SW480 (cell line): ENCODE data around the gene CXCL12.

Experiments
- DNase-seq: peaks from one replicate; pipeline ENCODE4 v3.0.0-alpha.2; 2016; ENCODE audit warnings: low spot score

The CXCL12 gene

DNA sequence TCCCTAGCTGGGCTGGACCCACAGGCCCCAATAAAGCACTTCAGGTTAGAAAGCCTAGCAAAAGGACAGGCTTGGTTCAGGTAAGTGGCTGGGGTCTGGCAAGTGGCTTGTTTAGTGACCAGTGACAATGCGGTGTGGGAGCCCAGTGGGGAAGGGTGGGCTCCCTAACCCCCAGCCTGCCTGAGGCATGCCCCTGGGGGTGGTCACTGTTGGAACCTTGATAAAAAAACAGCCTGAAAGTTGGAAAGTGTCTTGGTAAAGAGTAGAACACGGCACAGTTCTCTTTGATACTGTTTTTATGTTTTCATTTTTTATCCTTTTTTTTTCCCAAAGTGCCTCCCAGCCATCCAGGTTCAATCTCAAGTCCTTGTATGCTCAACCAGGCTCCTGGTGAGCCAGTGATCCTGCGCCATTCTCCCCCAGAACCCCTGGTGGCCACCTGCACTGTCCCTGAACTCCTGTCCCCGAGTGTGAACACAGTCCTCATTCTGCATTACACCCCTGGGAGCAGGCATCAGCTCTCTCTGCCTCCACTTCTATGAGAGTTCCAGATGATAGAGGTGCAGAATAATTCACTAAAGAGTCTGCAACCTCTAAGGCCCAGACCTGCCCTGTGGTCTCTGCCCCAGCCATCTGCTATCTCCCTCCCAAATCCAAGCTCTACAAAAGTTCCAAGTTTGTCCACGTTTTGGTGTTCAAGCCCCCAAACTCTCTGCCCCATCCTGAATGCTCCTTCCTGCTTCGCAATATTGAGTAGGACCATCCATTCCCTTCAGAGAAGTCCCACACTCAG lies 15.0 kb upstream of the CXCL12 start:
- DNase-seq: no peak

GRCh38 chr10:44398747-44399658 lies 14.1 kb upstream of the CXCL12 start:
- no peak for DNase-seq

DNA sequence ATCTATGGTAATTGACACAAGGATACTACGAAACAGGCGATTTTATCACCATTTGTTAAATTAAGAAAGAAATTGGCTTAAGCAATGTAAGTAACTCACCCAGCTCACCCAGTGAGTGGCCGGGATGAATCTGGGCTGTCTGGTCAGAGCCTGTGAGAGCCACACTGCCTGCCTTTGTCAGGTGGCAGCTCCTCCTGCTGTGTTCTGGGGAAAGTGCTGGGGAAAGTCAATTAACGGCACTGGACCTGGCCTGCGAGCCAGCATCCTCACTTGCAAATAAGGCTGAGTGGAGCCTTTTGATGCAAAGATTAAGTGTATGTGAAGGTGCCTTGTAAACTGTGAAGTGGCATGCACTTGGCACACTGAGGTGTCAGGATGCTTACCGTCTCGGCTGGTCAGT lies 13.4 kb upstream of the CXCL12 start:
- DNase-seq: no peak

DNA sequence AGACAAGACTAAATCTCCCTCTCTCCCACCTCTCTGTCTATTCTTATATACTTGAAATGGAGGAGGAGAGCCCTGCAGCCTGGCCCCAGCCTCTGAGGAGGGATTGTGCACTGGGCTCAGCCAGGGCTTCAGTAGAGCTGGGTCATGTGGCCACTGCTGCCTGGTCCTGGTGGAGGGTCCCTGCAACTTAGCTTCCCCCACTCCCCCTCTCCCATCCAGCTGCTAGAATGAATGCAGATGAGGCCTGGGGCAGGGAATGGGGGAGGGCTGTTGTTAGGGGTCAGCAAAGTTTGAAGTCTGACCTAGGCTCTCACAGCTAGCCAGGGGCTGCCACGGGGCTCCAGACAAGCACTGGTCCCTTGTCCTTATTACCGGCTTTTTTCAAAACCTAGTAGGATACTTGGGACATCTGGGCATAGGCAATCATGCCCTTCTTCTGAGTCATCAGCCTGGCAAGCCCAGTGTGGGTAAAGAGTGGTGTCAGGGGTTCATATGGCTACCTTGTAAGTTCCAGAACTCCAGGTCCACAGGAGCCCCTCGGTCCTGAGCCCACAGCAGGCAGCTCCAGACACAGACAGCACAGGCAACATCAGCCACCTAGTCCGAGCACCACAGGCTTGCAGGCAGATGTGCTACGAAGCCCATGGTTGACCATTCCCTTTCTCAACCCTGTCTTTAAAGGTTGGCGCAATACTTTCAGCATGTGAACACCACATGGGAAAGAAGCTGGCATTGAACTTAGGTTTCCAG lies 12.8 kb upstream of the CXCL12 start:
- DNase-seq: no peak

GRCh38 chr10:44396671-44397191 lies 11.8 kb upstream of the CXCL12 start:
- DNase-seq: no peak

DNA sequence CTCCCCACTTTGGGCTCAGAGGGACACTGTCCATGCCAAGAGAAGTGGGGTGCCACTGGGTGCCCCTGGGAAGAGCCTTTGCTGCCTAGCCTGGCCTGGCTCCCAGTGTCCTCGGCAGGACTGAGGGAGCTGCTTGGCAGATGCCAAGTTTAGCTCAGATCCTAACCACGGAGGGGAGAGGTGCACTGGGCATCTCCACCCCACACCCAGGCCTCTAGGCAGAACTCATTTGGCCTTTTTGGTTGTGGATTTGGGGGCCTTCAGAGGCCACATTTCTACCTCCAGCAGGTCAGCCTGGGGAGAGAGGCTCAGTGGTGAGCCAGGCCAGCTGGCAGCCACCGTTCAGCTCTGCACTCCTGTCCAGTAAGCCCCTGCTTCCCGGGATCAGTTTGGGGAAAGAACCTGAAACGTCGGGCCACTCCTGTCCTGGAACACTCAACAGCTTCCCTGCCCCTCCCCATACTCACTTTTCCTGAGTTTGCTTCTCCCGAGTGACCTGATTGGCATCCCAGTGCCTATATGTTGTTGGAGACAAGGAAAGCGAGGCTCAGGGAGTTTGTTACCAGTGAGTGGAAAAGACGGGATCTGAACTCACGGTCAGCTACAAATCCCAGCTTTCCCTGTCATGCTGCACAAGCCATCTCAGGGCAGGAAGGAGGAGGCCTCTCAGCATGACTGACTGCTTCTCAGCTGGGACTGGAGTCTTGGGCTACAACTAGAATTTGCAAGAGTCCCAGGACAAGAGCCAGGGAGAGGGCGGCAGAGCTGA lies 11.2 kb upstream of the CXCL12 start:
- no peak for DNase-seq

DNA sequence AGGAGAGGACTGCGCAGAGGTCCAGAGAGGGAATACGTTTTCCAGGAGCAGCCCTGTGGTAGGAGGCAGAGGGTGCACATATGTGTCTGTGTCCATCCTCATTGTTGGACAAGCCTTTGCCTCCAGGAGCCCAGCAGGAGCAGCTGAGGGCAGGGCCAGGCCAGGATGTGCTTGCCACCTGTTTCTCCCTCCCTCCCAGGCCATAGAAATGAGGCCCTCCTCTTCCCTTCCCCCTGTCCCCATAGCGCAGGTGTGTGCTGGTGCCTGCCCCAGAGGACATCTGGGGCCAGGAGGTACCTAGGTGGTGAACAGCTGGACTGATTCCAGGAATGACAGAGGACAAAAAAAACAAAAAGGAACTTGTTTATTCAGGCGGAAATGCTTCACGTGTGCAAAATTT lies 10.5 kb upstream of the CXCL12 start:
- no peak for DNase-seq

GRCh38 chr10:44394696-44395381 lies 9.9 kb upstream of the CXCL12 start:
- no peak for DNase-seq

- no peak for DNase-seq
These were observed 9.1 kb upstream of the CXCL12 start for GRCh38 chr10:44393834-44394547.

- DNase-seq: no peak
These were observed 8.2 kb upstream of the CXCL12 start for GRCh38 chr10:44393051-44393630.

GRCh38 chr10:44392420-44392819 lies 7.5 kb upstream of the CXCL12 start:
- DNase-seq: no peak

GRCh38 chr10:44391981-44392380 lies 7.1 kb upstream of the CXCL12 start:
- no peak for DNase-seq

DNA sequence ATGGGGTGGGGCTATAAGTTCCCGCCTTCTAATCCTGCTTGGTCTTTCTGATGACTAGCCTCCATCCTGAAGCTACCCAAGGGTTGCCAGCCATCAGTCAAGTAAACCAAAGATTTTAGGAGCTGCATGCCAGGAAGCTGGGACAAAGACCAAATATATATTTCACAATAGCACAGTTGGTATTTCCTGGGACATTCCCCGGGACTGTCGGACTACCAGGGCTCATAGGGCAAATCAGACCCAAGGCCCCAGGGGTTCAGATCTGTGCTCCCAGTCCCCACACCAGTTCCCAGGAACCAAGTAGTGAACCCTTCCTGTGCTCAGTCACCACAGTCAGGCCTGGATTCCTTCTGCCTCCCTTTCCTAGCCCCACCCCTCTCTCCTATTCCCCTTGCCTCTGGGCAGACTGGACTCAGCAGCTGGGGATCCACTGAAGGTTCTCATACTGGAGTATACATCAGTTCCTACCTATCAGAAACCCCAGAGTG lies 5.7 kb upstream of the CXCL12 start:
- DNase-seq: no peak

DNA sequence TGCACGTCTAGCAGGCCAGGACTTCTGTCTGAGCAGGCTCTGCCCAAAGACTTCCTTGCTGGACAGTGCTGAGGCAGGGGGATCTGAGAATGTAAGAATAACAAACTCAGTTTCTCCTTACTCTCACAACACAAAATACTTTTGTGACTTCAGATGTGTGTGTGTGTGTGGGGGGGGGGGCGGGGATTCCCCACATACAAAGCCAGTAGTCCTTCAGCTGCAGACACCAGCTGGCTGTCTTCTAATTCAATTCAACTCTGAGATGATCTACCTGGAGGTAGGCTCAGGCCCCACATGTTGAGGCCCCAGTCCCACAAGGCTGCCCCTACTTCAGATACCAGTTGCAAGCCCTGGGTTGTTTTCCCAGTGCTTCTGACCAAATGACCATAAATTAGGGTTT lies 4.7 kb upstream of the CXCL12 start:
- no peak for DNase-seq

- DNase-seq: no peak
These were observed 4.3 kb upstream of the CXCL12 start for GRCh38 chr10:44389150-44389549.

GRCh38 chr10:44388641-44389040 lies 3.7 kb upstream of the CXCL12 start:
- no peak for DNase-seq

DNA sequence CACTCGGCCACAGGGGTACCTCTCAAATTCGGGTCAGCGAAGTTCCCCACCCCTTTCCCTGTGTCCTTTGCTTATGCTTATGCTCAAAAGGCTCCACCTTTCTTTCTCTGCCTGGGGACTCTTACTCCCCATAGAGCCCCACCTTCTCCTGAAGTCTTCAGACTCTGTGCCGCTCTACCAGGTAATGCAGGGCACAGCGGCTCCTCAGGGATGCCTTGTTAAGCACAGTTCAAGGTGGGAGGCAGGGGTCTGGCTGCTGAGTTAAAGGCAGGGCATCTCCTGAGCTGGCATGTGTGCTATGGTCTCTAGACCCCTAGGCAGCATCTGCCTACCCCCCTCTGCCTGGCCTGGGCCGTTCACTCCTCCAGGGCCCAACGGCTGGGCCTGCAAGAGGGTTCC lies 3.0 kb upstream of the CXCL12 start:
- no peak for DNase-seq

- peak; percentile 27 for DNase-seq
These were observed 1.7 kb upstream of the CXCL12 start for GRCh38 chr10:44386546-44387052.

DNA sequence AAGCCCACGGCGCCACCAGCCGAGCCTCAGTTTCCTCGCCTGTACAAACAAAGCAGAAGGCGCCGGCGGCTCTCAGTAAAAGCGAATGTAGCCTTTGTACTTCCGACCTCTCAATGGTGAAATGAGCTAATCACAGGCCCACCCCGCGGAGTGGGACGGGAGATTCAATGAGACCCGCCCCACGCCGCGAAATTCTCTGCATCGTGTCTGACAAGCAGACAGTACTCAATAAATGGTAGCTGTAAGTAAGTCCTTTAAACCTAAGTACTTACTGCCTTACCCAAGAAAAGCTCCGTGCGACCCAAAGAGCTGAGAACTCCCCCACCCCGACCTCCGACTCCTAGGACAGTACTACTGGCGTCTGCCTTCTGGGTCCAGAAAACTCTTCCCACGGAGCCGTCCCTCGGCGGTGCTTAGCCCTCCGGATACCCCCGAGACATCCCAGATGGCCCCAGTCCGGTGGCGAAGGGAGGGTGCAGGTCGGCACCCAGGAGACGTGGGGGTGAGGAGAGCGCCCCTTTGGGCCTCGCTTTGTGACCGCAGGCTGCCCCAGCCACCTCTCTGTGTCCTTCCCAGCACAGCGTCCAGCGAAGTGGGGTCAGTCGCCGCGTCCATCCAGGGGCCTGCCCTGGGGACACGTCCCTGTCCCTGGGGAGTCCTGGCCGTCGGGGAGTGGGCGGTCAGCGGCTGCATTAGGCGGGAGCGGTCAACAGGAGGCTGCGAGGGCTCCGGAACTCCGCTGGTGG lies 972 bp upstream of the CXCL12 start:
- no peak for DNase-seq
